SK-N-SH (cell line): ENCODE data around the gene MPEG1. TPM values are rescaled to one million over a fixed set of nuclear protein-coding genes. Genes with fewer than 3 reads are reported as not detected.

ENCODE experiments used
- CTCF ChIA-PET: fragments of 300-600, 350-600 bp; formaldehyde crosslinking; extraction: SDS; loops from one replicate; lab custom pipeline; 2021; lab: Yijun Ruan, JAX
- POLR2A ChIA-PET: fragments of 350-600 bp; sonication (Branson Sonifier 250); formaldehyde crosslinking; extraction: SDS; loops from one replicate; lab custom pipeline; 2020; ENCODE audit warnings: antibody characterized with exemption, inconsistent platforms; lab: Yijun Ruan, JAX
- DNase-seq: peaks from one replicate; pipeline ENCODE4 v3.0.0; 2012
- H2AFZ ChIP-seq: fragments of 200-600 bp; sonication (generic); 2 replicates; pipeline ENCODE4 v1.8.1; 2016; ENCODE audit warnings: antibody characterized with exemption, mild to moderate bottlenecking, low read depth
- H3F3A ChIP-seq: fragments of 200-600 bp; sonication (generic); replicated peaks from 2 replicates; pipeline ENCODE3; 2016; ENCODE audit warnings: antibody characterized with exemption, mild to moderate bottlenecking; ENCODE audit not compliant: insufficient read depth
- H3K27ac ChIP-seq, 2 experiments: fragments of 200-500 bp in 1 of 2; fragments of 200-600 bp in 1 of 2; sonication (Bioruptor generic) in 1 of 2; sonication (generic), shearing (Covaris generic) in 1 of 2; 2 replicates each; pipeline versions ENCODE4 v1.5.1 to v1.6.1; 2014 to 2016; ENCODE audit warnings: low read depth in 2 of 2, inconsistent platforms in 1 of 2, low read length in 1 of 2, mild to moderate bottlenecking in 1 of 2, mixed read lengths in 1 of 2
- H3K27me3 ChIP-seq: fragments of 200-600 bp; sonication (generic), shearing (Covaris generic); 2 replicates; pipeline ENCODE4 v1.6.1; 2016; ENCODE audit warnings: mixed run types; ENCODE audit not compliant: insufficient read depth
- H3K36me3 ChIP-seq, 2 experiments: fragments of 200-500 bp in 1 of 2; fragments of 200-600 bp in 1 of 2; sonication (Bioruptor generic) in 1 of 2; sonication (generic) in 1 of 2; replicated peaks in 1 of 2; 2 replicates each; pipeline versions ENCODE3 to v1.5.1; 2014 to 2016; ENCODE audit warnings: low read length in 1 of 2, mild to moderate bottlenecking in 1 of 2; ENCODE audit not compliant: insufficient read depth in 2 of 2, control insufficient read depth in 1 of 2
- H3K4me1 ChIP-seq, 2 experiments: fragments of 200-500 bp in 1 of 2; fragments of 200-600 bp in 1 of 2; sonication (Bioruptor generic) in 1 of 2; sonication (generic), shearing (Covaris generic) in 1 of 2; 2 replicates each; pipeline versions ENCODE4 v1.5.1 to v1.6.1; 2014 to 2016; ENCODE audit warnings: low read depth in 1 of 2, low read length in 1 of 2, mixed run types in 1 of 2; ENCODE audit not compliant: insufficient read depth in 2 of 2, control insufficient read depth in 1 of 2
- H3K4me2 ChIP-seq: fragments of 200-600 bp; sonication (generic), shearing (Covaris generic); 2 replicates; pipeline ENCODE4 v1.6.1; 2017; ENCODE audit warnings: mixed run types
- H3K4me3 ChIP-seq, 2 experiments: fragments of 200-500 bp in 1 of 2; fragments of 200-600 bp in 1 of 2; sonication (Bioruptor generic) in 1 of 2; sonication (generic), shearing (Covaris generic) in 1 of 2; 2 replicates each; pipeline versions ENCODE4 v1.5.1 to v1.8.1; 2014 to 2016; ENCODE audit warnings: low read depth in 2 of 2, inconsistent platforms in 1 of 2, low read length in 1 of 2, mild to moderate bottlenecking in 1 of 2, mixed read lengths in 1 of 2, moderate library complexity in 1 of 2
- H3K79me2 ChIP-seq: fragments of 200-600 bp; sonication (generic); 2 replicates; pipeline ENCODE4 v1.8.1; 2017; ENCODE audit warnings: mild to moderate bottlenecking; ENCODE audit not compliant: insufficient read depth
- H3K9ac ChIP-seq: fragments of 200-600 bp; sonication (generic); 2 replicates; pipeline ENCODE4 v1.6.1; 2017; ENCODE audit warnings: mixed run types
- H3K9me2 ChIP-seq: fragments of 200-600 bp; sonication (generic); 2 replicates; pipeline ENCODE4 v1.6.1; 2017; ENCODE audit warnings: mixed run types
- H3K9me3 ChIP-seq: fragments of 200-600 bp; sonication (generic); 2 replicates; pipeline ENCODE4 v1.6.1; 2017; ENCODE audit warnings: mixed run types, mild to moderate bottlenecking, moderate library complexity
- H4K20me1 ChIP-seq: fragments of 200-600 bp; sonication (generic); 2 replicates; pipeline ENCODE4 v1.6.1; 2017; ENCODE audit warnings: mild to moderate bottlenecking, mixed run types; ENCODE audit not compliant: insufficient read depth
- FOSL2 ChIP-seq: IDR thresholded peaks from 2 replicates; pipeline ENCODE4 v1.4.0; 2012; ENCODE audit warnings: low read depth, mild to moderate bottlenecking, moderate library complexity, borderline replicate concordance
- FOXJ3 ChIP-seq: sonication (generic); formaldehyde crosslinking; IDR thresholded peaks from 2 replicates; pipeline ENCODE4 v1.5.1; 2020; ENCODE audit warnings: mild to moderate bottlenecking, missing genetic modification reagents
- MAX ChIP-seq: IDR thresholded peaks from 2 replicates; pipeline ENCODE4 v1.4.0; 2012; ENCODE audit warnings: low read depth
- MXI1 ChIP-seq: IDR thresholded peaks from 2 replicates; pipeline ENCODE4 v1.6.1; 2012; ENCODE audit warnings: mild to moderate bottlenecking, low read depth, low read length, improper control_type of control experiment
- NFIC ChIP-seq: IDR thresholded peaks from 2 replicates; pipeline ENCODE4 v1.4.0; 2012; ENCODE audit warnings: borderline replicate concordance
- RXRA ChIP-seq: IDR thresholded peaks from 2 replicates; pipeline ENCODE4 v1.4.0; 2012; ENCODE audit warnings: low read depth, mild to moderate bottlenecking, borderline replicate concordance
- WGBS: methylation state at CpG from one replicate; pipeline ENCODE4 v1.1.6; 2017; ENCODE audit warnings: low lambda C conversion rate; 5-methylcytosine and 5-hydroxymethylcytosine counted together
- polyA plus RNA-seq, 3 experiments: library from polyadenylated mRNA; depleted of rRNA; stranded (reverse); fragments of >200 nt; gene quantifications; 2 replicates each; pipeline ENCODE4 v1.2.3, GENCODE V29; 2012
- TF ChIP-seq, protein P1 (sequence below): IDR thresholded peaks from 2 replicates; pipeline ENCODE4; 2012
- TF ChIP-seq, protein P2 (sequence below): IDR thresholded peaks from 2 replicates; pipeline ENCODE4 v1.6.1; 2012; ENCODE audit warnings: mild to moderate bottlenecking, low read depth, low read length, moderate library complexity

The MPEG1 gene
- polyA plus RNA-seq, 1 of the 3 experiments (the other 2 are of a cell fraction) = not detected

- no peaks in the 10 kb centered on the region for H3F3A ChIP-seq
- H3K4me2 ChIP-seq = no peak overlapping the region
- no peak overlapping the region for H2AFZ ChIP-seq
- H3K9ac ChIP-seq = no peak overlapping the region
- no peaks in the 10 kb centered on the region for H3K9me3 ChIP-seq
- ChIA-PET POLR2A (no interaction called here), CTCF (interaction anchor here (1.0 kb wide), 2 partner anchors 16 to 458 kb away, joined by 3 to 5 read pairs; no protein-coding TSS in a partner anchor)
- H3K79me2 ChIP-seq = no peaks in the 10 kb centered on the region
- no peak overlapping the region for H3K27ac ChIP-seq
- H3K27me3 ChIP-seq = no peaks in the 10 kb centered on the region
- H3K36me3 ChIP-seq = no peaks in the 10 kb centered on the region
- no peak overlapping the region for H3K4me3 ChIP-seq
- WGBS = 6% methylated on average over 2 of the region's 2 CpGs
- no peak for TF ChIP-seq MAX
- no peak for TF ChIP-seq RXRA
- TF ChIP-seq NFIC = no peak
- no peak for TF ChIP-seq FOSL2
- TF ChIP-seq FOXJ3 = no peak
- TF ChIP-seq, protein P1, sequence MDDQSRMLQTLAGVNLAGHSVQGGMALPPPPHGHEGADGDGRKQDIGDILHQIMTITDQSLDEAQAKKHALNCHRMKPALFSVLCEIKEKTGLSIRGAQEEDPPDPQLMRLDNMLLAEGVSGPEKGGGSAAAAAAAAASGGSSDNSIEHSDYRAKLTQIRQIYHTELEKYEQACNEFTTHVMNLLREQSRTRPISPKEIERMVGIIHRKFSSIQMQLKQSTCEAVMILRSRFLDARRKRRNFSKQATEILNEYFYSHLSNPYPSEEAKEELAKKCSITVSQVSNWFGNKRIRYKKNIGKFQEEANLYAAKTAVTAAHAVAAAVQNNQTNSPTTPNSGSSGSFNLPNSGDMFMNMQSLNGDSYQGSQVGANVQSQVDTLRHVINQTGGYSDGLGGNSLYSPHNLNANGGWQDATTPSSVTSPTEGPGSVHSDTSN = no peak
- no peak for TF ChIP-seq MXI1
- no peaks in the 10 kb centered on the region for H3K4me1 ChIP-seq
- no peaks in the 10 kb centered on the region for H3K9me2 ChIP-seq
- no peak for DNase-seq
- H4K20me1 ChIP-seq = no peaks in the 10 kb centered on the region
Measured at GRCh38 chr11:59222464-59223060, 9.8 kb upstream of the MPEG1 start.

GRCh38 chr11:59221441-59221840 lies 8.7 kb upstream of the MPEG1 start:
- Histone ChIP-seq H3K4me2 (no peak overlapping the region), H3K9ac (no peak overlapping the region), H2AFZ (no peak overlapping the region)
- TF ChIP-seq, protein P2, sequence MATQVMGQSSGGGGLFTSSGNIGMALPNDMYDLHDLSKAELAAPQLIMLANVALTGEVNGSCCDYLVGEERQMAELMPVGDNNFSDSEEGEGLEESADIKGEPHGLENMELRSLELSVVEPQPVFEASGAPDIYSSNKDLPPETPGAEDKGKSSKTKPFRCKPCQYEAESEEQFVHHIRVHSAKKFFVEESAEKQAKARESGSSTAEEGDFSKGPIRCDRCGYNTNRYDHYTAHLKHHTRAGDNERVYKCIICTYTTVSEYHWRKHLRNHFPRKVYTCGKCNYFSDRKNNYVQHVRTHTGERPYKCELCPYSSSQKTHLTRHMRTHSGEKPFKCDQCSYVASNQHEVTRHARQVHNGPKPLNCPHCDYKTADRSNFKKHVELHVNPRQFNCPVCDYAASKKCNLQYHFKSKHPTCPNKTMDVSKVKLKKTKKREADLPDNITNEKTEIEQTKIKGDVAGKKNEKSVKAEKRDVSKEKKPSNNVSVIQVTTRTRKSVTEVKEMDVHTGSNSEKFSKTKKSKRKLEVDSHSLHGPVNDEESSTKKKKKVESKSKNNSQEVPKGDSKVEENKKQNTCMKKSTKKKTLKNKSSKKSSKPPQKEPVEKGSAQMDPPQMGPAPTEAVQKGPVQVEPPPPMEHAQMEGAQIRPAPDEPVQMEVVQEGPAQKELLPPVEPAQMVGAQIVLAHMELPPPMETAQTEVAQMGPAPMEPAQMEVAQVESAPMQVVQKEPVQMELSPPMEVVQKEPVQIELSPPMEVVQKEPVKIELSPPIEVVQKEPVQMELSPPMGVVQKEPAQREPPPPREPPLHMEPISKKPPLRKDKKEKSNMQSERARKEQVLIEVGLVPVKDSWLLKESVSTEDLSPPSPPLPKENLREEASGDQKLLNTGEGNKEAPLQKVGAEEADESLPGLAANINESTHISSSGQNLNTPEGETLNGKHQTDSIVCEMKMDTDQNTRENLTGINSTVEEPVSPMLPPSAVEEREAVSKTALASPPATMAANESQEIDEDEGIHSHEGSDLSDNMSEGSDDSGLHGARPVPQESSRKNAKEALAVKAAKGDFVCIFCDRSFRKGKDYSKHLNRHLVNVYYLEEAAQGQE = no peak
- TF ChIP-seq, all 33 proteins: peak for 0
- DNase-seq = no peak
- Histone ChIP-seq H4K20me1 (no peaks in the 10 kb centered on the region), H3K79me2 (no peaks in the 10 kb centered on the region), H3K4me3 (no peak overlapping the region), H3K27me3 (no peaks in the 10 kb centered on the region), H3K27ac (no peak overlapping the region), H3K4me1 (no peaks in the 10 kb centered on the region), H3F3A (no peaks in the 10 kb centered on the region), H3K9me2 (no peaks in the 10 kb centered on the region), H3K36me3 (no peaks in the 10 kb centered on the region), H3K9me3 (no peaks in the 10 kb centered on the region)
- WGBS = 1% methylated on average over 4 of the region's 4 CpGs
- CTCF ChIA-PET = no interaction called here
- POLR2A ChIA-PET = no interaction called here
